Stimulated activated CD4-positive, alpha-beta T cell treated with anti-CD3 and anti-CD28 coated beads, Interleukin-15, amount 100 ng/mL, for 24 hours (primary cell): Measurements from ENCODE around the gene TSSK2.

ENCODE experiments used
- DNase-seq: peaks from one replicate; pipeline ENCODE4 v3.0.0-alpha.2; 2020

TSSK2 gene

GRCh38 chr22:19172213-19173046 lies 41.3 kb downstream of the TSSK2 start:
- DNase-seq, result no peak

- DNase-seq, result no peak
These were observed 42.2 kb downstream of the TSSK2 start for GRCh38 chr22:19173047-19174035.

DNA sequence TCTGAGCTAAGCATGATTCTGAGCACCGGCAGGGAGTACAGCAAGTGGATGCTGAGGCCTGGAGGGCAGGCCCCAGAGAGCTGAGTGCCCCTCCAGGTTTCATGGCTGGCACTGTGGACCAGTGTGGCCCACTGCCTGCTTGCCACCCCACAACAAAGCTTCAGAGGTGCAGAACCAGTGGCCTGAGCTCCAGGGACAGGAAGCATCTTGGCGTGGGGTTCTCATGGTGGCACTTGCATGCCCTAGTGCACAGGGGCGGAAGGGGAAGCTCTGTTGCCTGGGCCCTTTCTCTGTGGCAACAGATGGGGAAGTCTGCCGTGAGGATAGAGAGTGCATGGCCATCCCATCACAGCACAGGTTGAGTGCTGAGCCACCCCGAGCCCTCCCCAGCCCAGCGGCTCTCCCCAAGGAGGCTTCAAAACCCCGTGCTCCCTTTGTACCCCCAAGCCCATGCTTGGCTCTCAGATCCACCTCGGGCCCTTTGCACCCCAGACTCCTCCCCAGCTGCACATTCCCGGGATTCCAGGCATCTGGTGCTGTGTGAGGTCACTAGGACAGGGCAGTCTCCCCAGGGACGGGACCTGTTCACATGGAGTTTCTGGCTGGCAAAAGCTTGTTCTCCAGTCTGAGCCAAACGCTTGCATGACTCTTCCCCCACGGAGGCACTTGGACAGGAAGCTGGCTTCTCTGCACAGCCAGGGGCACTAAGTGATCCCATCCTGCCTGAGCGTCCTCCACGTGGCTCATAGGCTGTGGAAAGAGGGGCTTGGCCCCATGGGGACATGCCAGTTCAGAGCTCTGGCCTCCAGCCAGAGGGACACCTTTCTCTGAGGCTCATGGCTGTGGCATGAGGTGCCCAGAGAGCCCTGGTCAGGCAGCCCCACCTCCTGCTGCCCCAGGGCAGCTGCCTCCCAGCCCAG lies 43.3 kb downstream of the TSSK2 start:
- DNase-seq, result no peak

GRCh38 chr22:19175026-19175601 lies 44.0 kb downstream of the TSSK2 start:
- no peak for DNase-seq

DNA sequence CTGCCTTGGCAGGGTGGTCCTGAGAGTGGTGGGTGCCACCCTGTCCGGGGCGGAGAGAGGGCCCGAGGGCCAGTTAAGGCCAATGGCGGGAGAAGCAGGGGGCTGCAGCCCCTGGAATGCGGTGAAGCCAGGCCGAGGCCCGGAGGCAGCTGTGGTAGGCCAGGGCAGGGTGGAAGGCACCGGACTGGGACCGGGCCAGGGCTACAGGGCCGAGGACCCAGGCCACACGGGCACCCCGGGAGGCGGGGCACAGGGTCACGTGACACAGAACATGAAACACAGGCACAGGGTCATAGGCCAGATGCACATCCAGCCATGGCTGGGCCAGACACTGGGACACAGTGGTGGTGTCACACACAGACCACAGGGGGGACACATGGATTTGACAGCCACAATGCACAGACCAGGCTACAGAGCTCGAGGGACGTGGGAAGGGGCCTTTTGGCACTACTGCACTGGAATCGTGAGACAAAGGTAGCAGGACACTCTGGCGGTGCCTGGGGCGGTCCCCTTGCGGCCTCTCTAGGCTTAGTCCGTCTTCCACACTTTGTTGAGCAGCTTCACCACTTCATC lies 44.6 kb downstream of the TSSK2 start:
- DNase-seq, result peak; percentile 22

DNA sequence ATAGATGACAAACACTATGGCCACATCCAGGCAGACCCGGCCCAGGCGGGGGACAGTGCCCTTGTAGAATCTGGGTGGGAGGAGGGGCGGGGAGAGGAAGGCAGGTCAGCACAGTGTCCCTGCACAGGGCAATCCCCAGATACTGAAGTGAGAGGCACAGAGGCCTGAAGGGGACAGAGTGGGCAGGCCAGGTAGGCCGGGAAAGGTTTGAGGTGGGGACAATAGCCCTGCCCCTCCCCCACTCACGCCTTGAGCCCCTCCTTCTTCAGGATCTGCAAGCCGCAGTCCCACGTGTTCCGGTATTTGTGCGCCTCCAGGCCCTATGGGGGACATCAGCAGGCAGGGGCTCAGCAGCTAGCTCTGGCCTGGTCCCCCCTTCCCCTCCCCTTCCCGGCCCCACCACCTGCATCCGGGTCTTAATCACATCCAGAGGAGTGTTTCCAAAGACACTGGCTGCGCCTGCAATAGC lies 45.1 kb downstream of the TSSK2 start:
- peak; percentile 11 for DNase-seq

DNA sequence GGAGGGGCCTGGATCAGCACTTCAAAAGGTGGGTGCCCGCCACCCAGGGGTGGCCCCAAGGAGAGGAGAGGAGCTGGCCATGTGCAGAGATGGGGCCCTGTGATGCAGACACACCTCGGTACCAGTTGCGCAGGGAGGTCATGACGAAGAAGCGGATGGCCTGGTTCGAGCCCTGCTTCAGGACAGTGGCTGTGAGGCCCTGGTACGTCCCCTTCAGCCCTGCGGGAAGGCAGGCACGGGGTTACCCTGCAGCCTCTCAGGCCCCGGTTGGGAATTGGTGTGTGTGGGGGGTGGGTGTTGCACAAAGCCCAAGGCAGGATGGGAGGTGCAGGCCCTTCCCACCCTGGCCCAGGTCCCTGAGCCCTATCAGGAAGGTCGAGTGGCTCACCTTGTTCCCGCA lies 45.6 kb downstream of the TSSK2 start:
- DNase-seq, result peak; percentile 13

DNA sequence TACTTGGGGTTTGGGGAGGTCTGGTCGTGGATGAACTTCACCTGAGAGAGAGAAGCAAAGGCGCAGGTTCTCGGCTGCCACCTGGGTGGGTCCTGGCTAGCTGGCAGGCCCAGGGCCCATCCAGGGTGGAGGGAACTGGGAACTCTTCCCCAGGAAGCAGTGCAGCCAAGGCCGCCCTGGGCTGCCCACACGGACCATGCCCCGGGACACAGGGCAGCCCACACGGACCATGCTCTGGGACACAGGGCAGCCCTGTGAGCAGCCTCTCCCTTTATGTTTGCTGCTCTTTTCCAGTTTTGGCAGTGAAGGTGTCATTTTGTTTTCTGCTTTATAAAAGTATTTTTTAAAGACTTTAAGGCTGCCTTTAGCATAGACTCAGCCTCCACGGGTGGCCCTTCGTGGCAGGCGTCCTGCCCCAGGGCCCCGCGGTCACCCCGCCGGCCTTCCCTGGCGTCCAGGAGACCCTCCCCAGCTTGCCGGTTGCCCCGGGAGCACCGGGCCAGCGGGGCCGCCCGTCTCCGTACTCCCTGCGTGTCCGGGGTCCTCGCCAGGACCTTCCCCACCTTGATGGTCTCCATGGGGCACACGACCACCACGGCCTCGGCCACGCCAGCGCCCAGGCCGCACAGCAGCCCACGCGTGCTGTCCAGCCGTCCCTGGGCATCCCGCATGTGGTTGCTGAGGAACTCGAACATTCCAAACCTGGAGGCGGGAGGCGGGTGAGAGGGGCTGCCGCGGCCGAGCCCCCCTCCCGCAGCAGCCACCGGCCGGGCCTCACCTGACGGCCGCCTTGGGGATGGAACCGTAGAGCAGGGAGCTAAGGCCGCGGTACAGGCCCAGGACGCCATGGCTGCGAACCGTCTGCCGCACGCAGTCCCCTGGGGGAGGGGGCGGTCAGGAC lies 46.3 kb downstream of the TSSK2 start:
- DNase-seq, result no peak

DNA sequence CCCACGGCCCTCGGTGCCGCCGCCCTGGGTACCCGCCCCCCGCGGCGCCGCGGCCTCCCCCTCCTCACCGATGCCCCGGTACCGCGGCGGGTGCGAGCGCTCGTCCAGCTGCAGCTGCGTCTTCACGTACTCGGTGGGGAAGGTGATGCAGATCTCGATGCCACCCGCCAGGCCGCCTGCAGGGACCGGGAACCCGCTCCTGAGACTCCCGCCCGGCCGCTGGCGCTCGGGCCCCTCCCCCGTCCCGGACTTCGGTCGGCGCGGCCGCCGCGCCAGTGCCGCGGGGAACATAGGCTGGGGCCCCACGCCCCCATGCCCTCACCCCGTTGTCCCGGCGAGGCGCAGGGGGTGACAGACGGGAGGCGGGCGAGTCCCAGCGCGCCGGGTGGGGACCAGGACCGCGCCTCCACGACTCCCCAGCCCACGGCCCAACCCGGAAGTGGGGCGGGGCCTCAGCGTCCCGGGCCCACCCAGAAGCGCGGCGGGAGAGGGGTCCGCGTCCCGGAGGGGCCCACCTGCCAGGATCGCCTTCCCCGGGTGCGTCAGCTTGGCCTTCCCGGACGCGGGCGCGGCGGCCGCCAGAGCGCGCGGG lies 47.1 kb downstream of the TSSK2 start:
- DNase-seq, result peak; percentile 73

DNA sequence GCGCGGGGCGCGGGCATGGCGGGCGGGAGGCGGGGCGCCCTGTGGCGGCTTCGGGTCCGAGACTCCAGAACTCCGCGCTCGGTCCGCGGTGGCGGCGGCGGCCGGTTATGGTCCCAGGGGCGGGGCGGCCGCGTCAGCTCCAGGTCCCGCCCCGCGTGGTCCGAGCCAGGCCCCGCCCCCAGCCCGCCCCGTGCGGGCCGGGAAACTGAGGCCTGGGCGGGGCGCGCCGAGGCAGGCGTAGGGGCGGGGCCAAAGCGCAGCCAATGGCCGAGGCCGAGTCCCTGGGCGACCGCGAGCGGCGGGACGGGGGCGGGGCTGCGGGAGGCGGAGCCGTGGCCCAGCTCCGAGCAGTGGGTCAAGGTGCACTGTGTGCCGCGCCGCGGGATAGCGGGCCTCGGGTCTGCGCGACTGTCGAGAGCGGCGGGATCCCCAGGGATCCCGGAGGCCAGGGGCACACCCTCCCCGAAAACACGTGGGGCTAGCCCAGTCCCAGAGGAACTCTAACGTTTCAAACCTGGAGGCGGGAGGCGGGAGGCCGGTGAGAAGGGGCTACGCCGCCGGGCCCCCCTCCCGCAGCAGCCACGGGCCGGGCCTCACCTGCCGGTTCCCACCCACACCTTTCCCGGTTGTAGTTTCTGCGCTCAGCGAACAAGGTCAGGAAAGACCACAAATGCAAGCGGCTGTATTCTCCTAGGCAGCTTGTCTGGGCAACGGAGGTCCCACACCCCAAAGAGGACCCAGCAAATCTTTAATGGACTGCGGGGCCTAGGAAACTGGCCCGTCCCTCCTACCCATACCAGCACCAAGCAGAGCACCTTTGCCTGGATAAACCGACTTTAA lies 47.8 kb downstream of the TSSK2 start, which contains the start of gene SLC25A1:
TSS of gene SLC25A1 (minus strand) at position 80 of the 840 bp plus-strand sequence. CDS start at position 17, 63 bp downstream.
- peak; percentile 94 for DNase-seq

DNA sequence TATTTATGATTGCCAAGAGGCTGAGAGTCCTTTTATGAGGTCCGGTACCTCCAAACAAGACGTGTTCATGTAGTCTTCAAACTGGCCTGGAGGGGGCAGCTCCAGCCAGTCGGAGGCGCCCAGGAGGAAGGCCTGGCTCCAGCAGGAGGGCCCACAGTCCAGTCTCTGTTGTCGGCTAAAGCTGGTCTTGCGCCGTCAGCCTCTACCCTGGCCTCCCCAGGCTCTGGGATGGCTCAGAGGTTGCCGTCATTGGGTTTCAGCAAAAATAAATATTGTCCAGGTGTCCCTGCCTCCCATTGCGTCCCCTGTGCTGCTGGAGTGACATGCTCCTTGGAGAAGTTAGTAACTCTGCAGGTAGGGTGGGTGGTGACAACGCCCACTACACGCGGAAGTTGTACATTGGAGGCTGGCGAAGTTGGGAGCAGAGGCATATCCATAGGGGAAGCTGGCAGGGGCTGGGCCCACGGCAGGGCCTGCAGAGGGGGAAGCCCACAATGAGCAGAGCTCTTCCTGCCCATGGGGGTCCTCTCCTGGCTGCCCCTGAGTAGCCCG lies 48.5 kb downstream of the TSSK2 start:
- peak; percentile 63 for DNase-seq

DNA sequence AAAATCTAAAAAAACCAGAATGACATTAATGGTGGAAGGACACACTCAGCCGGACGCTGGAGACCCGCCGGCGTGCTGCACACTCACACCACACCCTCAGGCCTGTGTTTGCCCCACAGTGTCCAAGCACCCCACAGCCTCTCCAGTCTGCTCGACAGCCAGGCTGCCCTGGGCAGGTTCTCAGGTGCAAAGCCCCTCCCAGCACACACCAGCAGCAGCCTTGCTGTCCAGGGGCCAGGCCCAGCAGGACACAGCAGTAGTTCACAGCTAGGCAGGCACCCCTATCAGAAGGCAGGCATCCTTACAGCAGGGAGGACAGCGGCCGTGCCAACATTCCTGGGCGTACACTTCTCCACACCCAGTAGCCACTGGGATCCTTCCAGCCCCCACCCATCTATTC lies 49.1 kb downstream of the TSSK2 start:
- no peak for DNase-seq

GRCh38 chr22:19180740-19181410 lies 49.8 kb downstream of the TSSK2 start:
- DNase-seq, result no peak

- DNase-seq, result peak; percentile 66
These were observed 50.8 kb downstream of the TSSK2 start for GRCh38 chr22:19181786-19182471.
